RWPE1 (cell line): ENCODE data around the gene TCHH.

ENCODE experiments used
- CTCF ChIA-PET: fragments of 350-600 bp; sonication (Branson Sonifier 250); formaldehyde crosslinking; extraction: SDS; loops from one replicate; lab custom pipeline; 2021; lab: Yijun Ruan, JAX
- POLR2A ChIA-PET: fragments of 400-600 bp; formaldehyde crosslinking; extraction: SDS; loops from one replicate; lab custom pipeline; 2020; ENCODE audit warnings: antibody characterized with exemption; ENCODE audit not compliant: low non-redundant PET; lab: Yijun Ruan, JAX
- DNase-seq: peaks from one replicate; pipeline ENCODE4 v3.0.0; 2012; ENCODE audit warnings: low spot score
- H3K27ac ChIP-seq: fragments of 450-650 bp; 2 replicates; pipeline ENCODE4 v1.5.1; 2017
- CTCF ChIP-seq: fragments of 450-650 bp; conservative IDR thresholded peaks from 2 replicates; pipeline ENCODE4 v1.5.1; 2017; ENCODE audit warnings: low read depth, mild to moderate bottlenecking

The TCHH gene

GRCh38 chr1:152141971-152142584 lies 26.8 kb upstream of the TCHH start:
- CTCF ChIA-PET = interaction anchor here (0.6 to 3.1 kb wide), 9 partner anchors 26 to 485 kb away, joined by 3 to 20 read pairs (median 3); no protein-coding TSS in a partner anchor
- POLR2A ChIA-PET = no interaction called here
- peak; percentile 89 for TF ChIP-seq CTCF
- H3K27ac ChIP-seq = no peak overlapping the region
- peak; percentile 58 for DNase-seq

- ChIA-PET CTCF (interaction anchor here (0.6 to 1.6 kb wide), 3 partner anchors 127 to 321 kb away, joined by 3 to 4 read pairs (median 3); no protein-coding TSS in a partner anchor), POLR2A (no interaction called here)
- TF ChIP-seq CTCF = no peak
- no peak overlapping the region for H3K27ac ChIP-seq
- DNase-seq = no peak
These were observed 22.0 kb upstream of the TCHH start for GRCh38 chr1:152137215-152137614.

- ChIA-PET POLR2A (no interaction called here), CTCF (interaction anchor here (0.6 kb wide), 1 partner anchor 68 kb away, joined by 3 read pairs; no protein-coding TSS in a partner anchor)
- no peak overlapping the region for H3K27ac ChIP-seq
- no peak for DNase-seq
- no peak for TF ChIP-seq CTCF
These were observed 14.9 kb upstream of the TCHH start for GRCh38 chr1:152130186-152130585.

GRCh38 chr1:152127673-152128072 lies 12.4 kb upstream of the TCHH start:
- no peak for DNase-seq
- no peak overlapping the region for H3K27ac ChIP-seq
- POLR2A ChIA-PET = no interaction called here
- TF ChIP-seq CTCF = no peak
- CTCF ChIA-PET = interaction anchor here (0.6 kb wide), 1 partner anchor 67 kb away, joined by 3 read pairs; no protein-coding TSS in a partner anchor

GRCh38 chr1:152125834-152126443 lies 10.7 kb upstream of the TCHH start:
- H3K27ac ChIP-seq = no peak overlapping the region
- TF ChIP-seq CTCF = no peak
- no peak for DNase-seq
- ChIA-PET POLR2A (no interaction called here), CTCF (no interaction called here)

GRCh38 chr1:152118915-152119314 lies 3.7 kb upstream of the TCHH start:
- POLR2A ChIA-PET = no interaction called here
- no peak for DNase-seq
- no peak for TF ChIP-seq CTCF
- CTCF ChIA-PET = interaction anchor here (0.7 to 1.9 kb wide), 2 partner anchors 10 to 128 kb away, joined by 3 to 9 read pairs; no protein-coding TSS in a partner anchor
- no peak overlapping the region for H3K27ac ChIP-seq
